H9 (cell line): ENCODE data around the gene POC1B. TPM values are rescaled to one million over a fixed set of nuclear protein-coding genes. Genes with fewer than 3 reads are reported as not detected.

ENCODE experiments used
- DNase-seq: peaks from one replicate; pipeline ENCODE4 v3.0.0-alpha.2; 2017
- H2AFZ ChIP-seq: one replicate; pipeline ENCODE4 v1.6.1; 2013; ENCODE audit warnings: mild to moderate bottlenecking, low read length, control low read depth, moderate library complexity
- H2AK5ac ChIP-seq: 2 replicates; pipeline ENCODE4 v1.6.1; 2013; ENCODE audit warnings: low read length, control low read depth, mixed read lengths; ENCODE audit not compliant: insufficient read length
- H2BK120ac ChIP-seq: one replicate; pipeline ENCODE4 v1.6.1; 2013; ENCODE audit warnings: low read depth, mild to moderate bottlenecking, low read length, control low read depth, inconsistent platforms; ENCODE audit not compliant: poor library complexity, severe bottlenecking
- H2BK12ac ChIP-seq: 2 replicates; pipeline ENCODE4 v1.6.1; 2013; ENCODE audit warnings: low read length, control low read depth, mixed read lengths, low read depth; ENCODE audit not compliant: insufficient read length
- H2BK15ac ChIP-seq: 2 replicates; pipeline ENCODE4 v1.6.1; 2013; ENCODE audit warnings: low read depth, low read length, control low read depth
- H2BK20ac ChIP-seq: one replicate; pipeline ENCODE4 v1.6.1; 2013; ENCODE audit warnings: low read depth, mild to moderate bottlenecking, low read length, control low read depth, inconsistent platforms; ENCODE audit not compliant: poor library complexity, severe bottlenecking
- H2BK5ac ChIP-seq: 2 replicates; pipeline ENCODE4 v1.6.1; 2013; ENCODE audit warnings: low read length, control low read depth, mixed read lengths; ENCODE audit not compliant: insufficient read length
- H3K14ac ChIP-seq: 2 replicates; pipeline ENCODE4 v1.6.1; 2013; ENCODE audit warnings: low read length, control low read depth; ENCODE audit not compliant: insufficient read depth
- H3K18ac ChIP-seq: 2 replicates; pipeline ENCODE4 v1.6.1; 2013; ENCODE audit warnings: low read depth, mild to moderate bottlenecking, mixed read lengths, low read length, control low read depth; ENCODE audit not compliant: insufficient read length
- H3K23ac ChIP-seq: 2 replicates; pipeline ENCODE4 v1.6.1; 2013; ENCODE audit warnings: low read length, control low read depth, mixed read lengths, low read depth; ENCODE audit not compliant: insufficient read length
- H3K23me2 ChIP-seq: 2 replicates; pipeline ENCODE4 v1.6.1; 2013; ENCODE audit warnings: low read depth, mild to moderate bottlenecking, mixed read lengths, low read length, control low read depth; ENCODE audit not compliant: insufficient read length, poor library complexity, severe bottlenecking
- H3K27ac ChIP-seq: 2 replicates; pipeline ENCODE4 v1.5.1; 2013; ENCODE audit warnings: low read length, control low read depth, mixed read lengths, low read depth; ENCODE audit not compliant: insufficient read length
- H3K27me3 ChIP-seq: 2 replicates; pipeline ENCODE4 v1.6.1; 2013; ENCODE audit warnings: low read length, control low read depth, inconsistent platforms; ENCODE audit not compliant: insufficient read depth
- H3K4ac ChIP-seq: 2 replicates; pipeline ENCODE4 v1.6.1; 2013; ENCODE audit warnings: low read depth, mild to moderate bottlenecking, control low read depth, inconsistent platforms, low read length, moderate library complexity
- H3K4me1 ChIP-seq: 2 replicates; pipeline ENCODE4 v1.6.1; 2013; ENCODE audit warnings: low read length, control low read depth, inconsistent platforms; ENCODE audit not compliant: insufficient read depth
- H3K4me2 ChIP-seq: 2 replicates; pipeline ENCODE4 v1.6.1; 2013; ENCODE audit warnings: low read length, control low read depth, mixed read lengths; ENCODE audit not compliant: insufficient read length, insufficient read depth
- H3K56ac ChIP-seq: 2 replicates; pipeline ENCODE4 v1.6.1; 2013; ENCODE audit warnings: low read depth, mild to moderate bottlenecking, mixed read lengths, low read length, control low read depth; ENCODE audit not compliant: insufficient read length
- H3K79me1 ChIP-seq: 2 replicates; pipeline ENCODE4 v1.6.1; 2013; ENCODE audit warnings: low read depth, mild to moderate bottlenecking, moderate library complexity, low read length, control low read depth, inconsistent platforms; ENCODE audit not compliant: insufficient read depth, poor library complexity, severe bottlenecking
- H3K79me2 ChIP-seq: 2 replicates; pipeline ENCODE4 v1.6.1; 2013; ENCODE audit warnings: low read length, control low read depth, inconsistent platforms; ENCODE audit not compliant: insufficient read depth
- H3K9ac ChIP-seq: 2 replicates; pipeline ENCODE4 v1.6.1; 2013; ENCODE audit warnings: low read length, control low read depth, mixed read lengths; ENCODE audit not compliant: insufficient read length; ENCODE audit errors: extremely low read depth
- H3K9me3 ChIP-seq: one replicate; pipeline ENCODE4 v1.6.1; 2013; ENCODE audit warnings: low read depth, low read length, inconsistent platforms; ENCODE audit not compliant: control insufficient read depth
- H3T11ph ChIP-seq: one replicate; pipeline ENCODE4 v1.6.1; 2013; ENCODE audit warnings: mild to moderate bottlenecking, low read length, control low read depth, inconsistent platforms
- H4K20me1 ChIP-seq: one replicate; pipeline ENCODE4 v1.6.1; 2013; ENCODE audit not compliant: control insufficient read depth, insufficient read length, insufficient read depth
- H4K5ac ChIP-seq: 2 replicates; pipeline ENCODE4 v1.6.1; 2013; ENCODE audit warnings: low read depth, mild to moderate bottlenecking, mixed read lengths, low read length, control low read depth; ENCODE audit not compliant: insufficient read length
- H4K8ac ChIP-seq: replicated peaks from 2 replicates; pipeline ENCODE4 v1.6.1; 2013; ENCODE audit warnings: low read length, control low read depth, mixed read lengths, low read depth; ENCODE audit not compliant: insufficient read length
- H4K91ac ChIP-seq: 2 replicates; pipeline ENCODE4 v1.6.1; 2013; ENCODE audit warnings: low read depth, mild to moderate bottlenecking, moderate library complexity, mixed read lengths, low read length, control low read depth; ENCODE audit not compliant: insufficient read length
- H3K27ac Mint-ChIP-seq, 3 experiments: 2 replicates in 2 of 3; 3 replicates in 1 of 3; pipeline ENCODE4 v1.8.0; 2020 to 2021; ENCODE audit warnings: mixed read lengths in 3 of 3, mild to moderate bottlenecking in 1 of 3, moderate library complexity in 1 of 3
- H3K27me3 Mint-ChIP-seq: 2 replicates; pipeline ENCODE4 v1.8.0; 2021; ENCODE audit warnings: low read depth, mild to moderate bottlenecking, moderate library complexity, mixed read lengths
- H3K36me3 Mint-ChIP-seq, 3 experiments: 2 replicates in 2 of 3; 3 replicates in 1 of 3; pipeline ENCODE4 v1.8.0; 2020 to 2021; ENCODE audit warnings: low read depth in 3 of 3, mixed read lengths in 3 of 3; ENCODE audit not compliant: insufficient read depth in 1 of 3
- H3K4me1 Mint-ChIP-seq, 2 experiments: 2 replicates each; pipeline ENCODE4 v1.8.0; 2020; ENCODE audit warnings: mixed read lengths in 2 of 2
- H3K4me3 Mint-ChIP-seq, 2 experiments: 2 replicates in 1 of 2; 3 replicates in 1 of 2; pipeline ENCODE4 v1.8.0; 2020 to 2021; ENCODE audit warnings: mild to moderate bottlenecking in 2 of 2, mixed read lengths in 2 of 2, moderate library complexity in 1 of 2
- H3K9me3 Mint-ChIP-seq, 2 experiments: 2 replicates in 1 of 2; 3 replicates in 1 of 2; pipeline ENCODE4 v1.8.0; 2020; ENCODE audit warnings: mild to moderate bottlenecking in 2 of 2, mixed read lengths in 2 of 2, moderate library complexity in 1 of 2
- WGBS: extraction: QIAGEN DNeasy Blood & Tissue Kit; methylation state at CpG from one replicate; pipeline ENCODE4 v1.1.7; 2013; ENCODE audit warnings: missing lambda C conversion rate, low lambda C conversion rate, mixed read lengths; ENCODE audit not compliant: insufficient read length; ENCODE audit errors: extremely low coverage; 5-methylcytosine and 5-hydroxymethylcytosine counted together
- total RNA-seq: library from RNA; stranded (reverse); gene quantifications from 2 replicates; pipeline ENCODE4 v1.2.1, GENCODE V29; 2021
- TF ChIP-seq, protein P1 (sequence below): fragments of 200-600 bp; sonication (generic); conservative IDR thresholded peaks from 3 replicates; pipeline ENCODE4 v1.8.0; 2021; ENCODE audit warnings: antibody characterized with exemption, mild to moderate bottlenecking

POC1B gene
- total RNA-seq, 1 experiment from 2014 or later: 12.5 TPM

DNA sequence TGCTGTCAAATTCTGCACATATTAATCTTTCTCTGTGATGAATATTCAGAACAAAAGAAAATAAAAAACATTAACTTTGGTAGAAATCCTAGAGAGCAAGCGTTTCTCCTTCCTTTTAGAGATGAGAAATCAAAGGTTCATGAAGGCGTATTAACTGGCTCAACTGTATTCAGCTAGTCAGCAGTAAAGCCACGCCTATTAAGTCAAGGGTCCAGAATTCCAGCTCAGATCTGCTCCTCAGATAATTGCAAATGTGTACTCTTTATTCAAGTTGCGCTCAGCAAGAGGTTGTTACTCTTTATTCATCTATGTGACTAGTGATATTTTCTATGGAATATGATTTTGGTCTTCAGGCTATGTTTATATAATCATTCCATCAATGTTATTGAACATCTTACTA is 13.1 kb upstream of the POC1B start:
- Histone ChIP-seq H2BK5ac (no peak overlapping the region), H3K56ac (no peak overlapping the region), H4K91ac (no peak overlapping the region), H2AFZ (no peak overlapping the region), H3K9ac (no peak overlapping the region), H3K4me2 (no peak overlapping the region), H3K23me2 (no peaks in the 10 kb centered on the region), H3K27me3 (no peaks in the 10 kb centered on the region), H2BK120ac (no peak overlapping the region), H4K20me1 (no peaks in the 10 kb centered on the region), H3K4me1 (no peaks in the 10 kb centered on the region), H3K27ac (no peak overlapping the region), H2BK20ac (no peak overlapping the region), H3K79me1 (no peaks in the 10 kb centered on the region), H3K18ac (no peak overlapping the region), H3K9me3 (no peaks in the 10 kb centered on the region), H3K79me2 (no peaks in the 10 kb centered on the region), H3K4ac (no peak overlapping the region), H4K8ac (no peak overlapping the region), H2AK5ac (no peak overlapping the region), H2BK15ac (no peak overlapping the region), H3K23ac (no peak overlapping the region), H4K5ac (no peak overlapping the region), H3K14ac (no peak overlapping the region), H3T11ph (no peak overlapping the region), H2BK12ac (no peak overlapping the region)
- TF ChIP-seq, protein P1, sequence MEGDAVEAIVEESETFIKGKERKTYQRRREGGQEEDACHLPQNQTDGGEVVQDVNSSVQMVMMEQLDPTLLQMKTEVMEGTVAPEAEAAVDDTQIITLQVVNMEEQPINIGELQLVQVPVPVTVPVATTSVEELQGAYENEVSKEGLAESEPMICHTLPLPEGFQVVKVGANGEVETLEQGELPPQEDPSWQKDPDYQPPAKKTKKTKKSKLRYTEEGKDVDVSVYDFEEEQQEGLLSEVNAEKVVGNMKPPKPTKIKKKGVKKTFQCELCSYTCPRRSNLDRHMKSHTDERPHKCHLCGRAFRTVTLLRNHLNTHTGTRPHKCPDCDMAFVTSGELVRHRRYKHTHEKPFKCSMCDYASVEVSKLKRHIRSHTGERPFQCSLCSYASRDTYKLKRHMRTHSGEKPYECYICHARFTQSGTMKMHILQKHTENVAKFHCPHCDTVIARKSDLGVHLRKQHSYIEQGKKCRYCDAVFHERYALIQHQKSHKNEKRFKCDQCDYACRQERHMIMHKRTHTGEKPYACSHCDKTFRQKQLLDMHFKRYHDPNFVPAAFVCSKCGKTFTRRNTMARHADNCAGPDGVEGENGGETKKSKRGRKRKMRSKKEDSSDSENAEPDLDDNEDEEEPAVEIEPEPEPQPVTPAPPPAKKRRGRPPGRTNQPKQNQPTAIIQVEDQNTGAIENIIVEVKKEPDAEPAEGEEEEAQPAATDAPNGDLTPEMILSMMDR: no peak
- H3K36me3 Mint-ChIP-seq: no peaks in the 10 kb centered on the region
- no CpG with 5 or more reads among the region's 4 CpGs for WGBS
- no peak overlapping the region for H3K4me3 Mint-ChIP-seq
- DNase-seq: no peak
- H3K27me3 Mint-ChIP-seq: no peaks in the 10 kb centered on the region; the same call in none of the 2 replicates
- H3K27ac Mint-ChIP-seq: no peak overlapping the region
- H3K9me3 Mint-ChIP-seq: no peaks in the 10 kb centered on the region
- peaks cover 8 to 9% of the 10 kb centered on the region in 2 experiments; a peak in 3 of 4 replicates for H3K4me1 Mint-ChIP-seq
